CD4-positive, alpha-beta T cell treated with Interleukin-6 at 100 ng/mL for 8 hours (primary cell): ENCODE results near the gene KIAA0040.

Experiments
- DNase-seq: peaks from one replicate; pipeline ENCODE4 v3.0.0-alpha.2; 2020; ENCODE audit warnings: mixed read lengths, low spot score

The KIAA0040 gene

DNA sequence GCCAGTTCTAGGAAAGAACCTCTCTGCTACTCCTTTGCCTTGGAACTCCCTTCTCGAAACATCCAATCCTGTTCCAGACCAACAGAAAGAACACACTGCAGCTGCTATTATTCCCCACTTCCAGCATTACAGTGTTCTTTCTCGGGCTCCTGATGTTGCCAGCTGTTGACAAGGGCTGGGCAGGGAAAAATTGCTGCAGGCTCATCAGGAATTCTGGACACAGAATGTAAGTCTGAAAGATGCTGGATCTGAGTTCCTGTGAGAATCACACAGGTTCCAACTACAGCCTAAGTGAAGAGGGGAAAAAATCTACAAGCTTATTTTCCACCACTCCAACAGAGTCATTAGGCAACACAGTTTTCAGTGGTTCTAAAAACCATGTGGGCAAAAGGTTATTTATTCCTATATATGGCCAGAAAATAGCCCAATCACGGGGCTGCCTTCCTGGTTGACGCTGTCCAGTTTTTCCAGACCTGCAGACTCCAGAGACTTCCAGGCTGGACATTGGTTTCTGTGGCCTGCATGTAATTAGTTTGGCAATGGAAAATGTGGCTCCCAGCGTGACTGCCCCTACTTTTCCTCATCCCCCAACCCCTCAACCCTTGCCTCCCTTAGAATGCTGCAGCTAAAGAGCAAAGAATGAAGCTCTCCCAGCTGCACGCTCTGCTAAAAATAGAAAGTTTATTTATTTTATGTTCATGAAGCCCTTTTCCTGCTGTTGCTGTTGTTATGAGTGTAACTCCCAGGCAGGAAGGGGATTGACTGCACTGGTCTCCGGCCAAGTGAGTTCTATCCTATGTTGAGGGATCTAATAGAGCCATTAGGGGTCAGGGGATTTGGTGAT lies 8.3 kb upstream of the KIAA0040 start:
- DNase-seq, result no peak

DNA sequence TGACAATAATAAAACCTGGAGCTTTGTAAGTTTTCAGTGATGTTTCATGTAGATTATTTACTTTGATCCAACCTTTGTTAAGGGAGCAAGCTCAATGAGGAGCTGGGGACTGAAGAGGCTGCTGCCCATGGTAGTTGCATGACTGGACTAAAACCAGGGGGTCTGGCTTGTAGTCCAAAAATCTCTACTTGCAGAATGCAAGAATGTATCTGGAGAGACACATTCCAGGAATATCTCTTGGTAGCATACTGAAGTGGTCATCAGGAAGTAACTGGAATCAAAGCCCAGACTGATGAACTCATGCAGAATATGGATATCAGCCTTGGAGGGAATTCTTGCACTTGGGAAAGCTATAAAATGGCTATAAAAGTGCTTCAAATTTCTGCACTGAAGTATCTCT lies 5.8 kb upstream of the KIAA0040 start:
- DNase-seq, result no peak

DNA sequence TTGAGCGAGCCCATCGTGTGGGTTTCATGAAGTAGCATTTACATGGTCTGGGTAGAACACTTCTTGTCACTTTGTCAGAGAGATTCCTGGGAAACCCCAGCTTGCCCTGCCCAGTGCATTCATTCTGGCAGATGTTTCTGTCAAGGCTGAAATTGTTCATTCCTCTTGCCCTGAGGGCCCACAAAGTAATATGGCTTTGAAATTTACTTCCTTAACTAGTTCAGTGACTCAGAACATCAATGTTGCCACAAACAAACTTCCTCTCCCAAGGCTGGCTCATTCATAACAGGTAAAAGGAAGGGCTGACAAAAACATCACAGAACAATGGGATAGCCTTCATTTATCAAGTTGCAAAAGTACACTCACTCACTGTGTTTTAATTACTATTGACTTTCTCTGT lies 5.0 kb upstream of the KIAA0040 start:
- DNase-seq, result peak; percentile 10

DNA sequence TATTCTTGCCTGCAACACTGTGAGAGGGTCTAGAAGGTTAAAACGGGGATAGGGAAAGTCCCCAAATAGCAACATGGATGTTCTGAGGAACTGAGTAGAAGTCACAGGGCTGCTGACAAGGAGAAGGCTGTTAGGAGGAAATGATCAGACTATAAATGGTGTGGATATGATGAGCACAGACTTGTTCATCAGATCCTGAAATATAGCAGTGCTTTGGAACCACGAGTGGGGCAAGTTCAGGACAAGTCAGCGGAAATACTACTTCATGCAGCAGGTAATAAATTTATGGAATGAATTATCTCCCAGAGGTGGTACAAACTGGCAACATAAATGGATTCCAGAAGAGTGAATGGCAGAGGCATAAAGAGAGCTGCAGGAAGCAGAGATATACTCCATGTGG lies 3.2 kb upstream of the KIAA0040 start:
- no peak for DNase-seq

DNA sequence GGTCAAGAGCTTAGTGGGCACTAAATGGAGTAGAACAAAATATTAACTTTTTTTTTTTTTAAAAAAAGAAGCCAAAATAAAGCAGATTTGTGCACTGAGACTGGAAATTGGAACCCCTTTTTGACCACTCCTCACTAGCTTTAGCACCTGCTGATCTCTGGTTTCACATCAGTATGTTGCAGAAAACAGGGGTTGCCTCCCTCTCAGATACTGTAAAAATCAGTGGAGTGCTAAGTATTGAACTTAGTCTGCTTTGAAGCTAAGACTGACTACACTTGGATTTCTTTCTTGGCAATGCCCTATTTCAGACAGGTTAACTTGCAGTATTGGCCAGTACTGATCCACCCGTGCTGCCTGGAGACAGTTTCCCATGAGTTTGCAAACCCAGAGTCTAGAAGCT lies 2.7 kb upstream of the KIAA0040 start:
- no peak for DNase-seq

DNA sequence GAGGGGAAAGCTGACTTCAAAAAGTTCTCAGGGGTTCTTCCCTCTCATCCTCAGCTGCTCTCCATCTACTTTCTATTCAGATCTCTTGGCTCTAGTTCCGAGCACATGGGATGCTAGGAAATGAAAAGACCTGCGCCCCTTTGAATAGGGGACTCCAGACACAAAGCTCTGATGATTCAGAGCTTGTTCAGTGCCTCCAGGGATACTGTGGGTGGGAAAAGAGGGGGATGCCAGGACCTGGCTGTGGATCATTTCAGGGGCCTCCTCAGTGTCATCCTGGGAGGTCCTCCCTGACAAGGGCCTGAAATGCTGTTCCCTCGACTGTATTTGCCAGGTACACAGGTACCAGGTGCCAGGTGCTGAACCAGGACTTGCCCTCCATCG lies 943 bp upstream of the KIAA0040 start:
- DNase-seq, result no peak

DNA sequence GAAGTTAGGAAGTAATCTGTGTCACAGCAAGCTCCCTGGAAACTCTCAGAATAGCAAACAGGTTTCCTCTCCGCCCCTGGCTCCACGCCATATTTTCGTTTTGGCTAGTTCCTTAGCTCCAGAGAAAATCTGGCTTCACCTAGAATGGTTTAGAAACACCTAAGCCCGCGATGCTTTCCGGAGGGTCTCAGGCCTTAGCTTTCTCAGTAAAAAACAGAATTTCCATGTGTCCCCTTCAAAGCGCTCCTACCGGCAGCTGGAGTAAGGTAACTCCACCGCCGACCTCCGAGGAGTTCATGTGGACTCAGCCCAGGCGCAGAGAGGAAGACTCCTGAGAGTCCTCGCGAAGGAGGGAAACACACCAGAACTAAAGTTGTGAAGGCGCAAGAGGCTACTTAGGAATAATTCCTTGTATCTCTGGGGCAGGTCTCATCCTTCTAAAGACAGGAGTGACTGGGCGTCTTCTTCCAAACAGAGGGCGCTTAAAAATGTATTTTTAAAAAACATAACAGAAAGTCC lies 406 bp downstream of the KIAA0040 start:
- peak; percentile 19 for DNase-seq

DNA sequence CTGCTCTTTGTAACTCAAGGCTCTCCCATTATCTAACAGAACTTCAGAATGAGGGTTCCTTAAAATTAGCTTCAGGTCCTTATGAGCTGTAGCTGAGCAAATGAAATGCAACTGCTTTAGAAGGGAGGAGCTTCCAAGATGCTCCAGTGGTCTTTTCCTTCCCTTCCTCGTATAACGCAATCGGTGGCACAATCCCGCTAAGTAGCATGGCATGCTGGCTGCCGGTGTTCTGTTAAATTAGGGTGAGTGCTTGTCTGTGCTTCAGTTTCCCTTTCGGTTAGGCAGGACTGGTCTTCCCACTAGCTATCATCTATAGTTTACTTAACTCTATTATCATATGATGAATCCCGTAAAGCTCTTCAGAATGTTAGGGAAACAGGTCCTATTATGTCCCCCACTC lies 917 bp downstream of the KIAA0040 start:
- DNase-seq, result peak; percentile 19

DNA sequence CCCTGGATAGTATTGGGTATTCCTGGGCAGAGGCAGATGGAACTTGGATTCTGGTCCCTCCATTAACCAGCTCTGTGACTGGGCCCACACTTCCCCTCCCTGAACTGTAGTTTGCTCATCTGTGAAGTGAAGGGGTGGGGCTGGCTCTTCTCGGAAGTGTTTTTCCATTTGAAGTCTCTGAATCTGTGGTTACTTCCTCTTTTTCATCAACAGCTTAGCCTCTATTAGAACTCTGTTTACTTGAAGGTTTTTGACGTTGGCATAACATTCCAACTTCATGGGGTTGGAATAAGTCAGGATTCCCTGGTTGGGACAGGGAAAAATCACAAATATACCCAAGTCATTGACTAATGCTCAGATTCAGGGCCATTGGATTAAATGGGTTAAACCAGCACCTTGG lies 3.6 kb downstream of the KIAA0040 start:
- peak; percentile 73 for DNase-seq

DNA sequence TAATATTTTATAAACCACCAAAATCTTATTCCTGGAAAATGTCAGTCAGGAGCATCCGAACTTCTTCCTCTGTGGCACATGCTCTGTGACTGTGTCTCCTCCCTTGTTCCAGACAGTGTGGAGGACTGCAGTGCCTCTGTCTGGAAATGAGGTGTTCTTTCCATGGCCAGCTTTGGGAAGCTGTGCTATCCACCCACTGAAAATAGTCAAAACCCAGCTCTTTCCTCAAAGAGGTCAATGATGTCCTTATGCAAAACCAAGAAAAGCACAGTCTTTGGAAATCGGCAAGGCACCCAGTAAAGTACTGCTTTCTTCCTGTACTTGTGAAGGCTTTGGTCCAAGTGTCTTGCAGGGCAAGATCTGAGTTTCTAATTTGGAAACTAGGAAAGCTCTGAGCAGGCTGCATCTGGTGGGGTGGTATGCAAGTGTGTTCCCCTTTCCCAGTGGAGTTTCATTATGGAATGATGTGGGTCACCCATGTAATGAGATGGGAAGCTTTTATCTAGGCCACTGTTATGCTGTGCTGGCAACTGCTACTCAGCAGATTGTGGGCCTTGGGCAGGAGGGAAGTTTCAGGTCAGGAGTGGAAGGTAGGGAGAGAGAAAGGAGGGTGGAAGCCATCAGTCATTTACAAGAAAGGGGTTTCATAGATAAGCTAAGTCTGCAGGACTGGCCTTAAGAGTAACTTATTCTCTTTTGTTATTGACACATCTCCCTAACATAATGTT lies 6.0 kb downstream of the KIAA0040 start:
- no peak for DNase-seq

DNA sequence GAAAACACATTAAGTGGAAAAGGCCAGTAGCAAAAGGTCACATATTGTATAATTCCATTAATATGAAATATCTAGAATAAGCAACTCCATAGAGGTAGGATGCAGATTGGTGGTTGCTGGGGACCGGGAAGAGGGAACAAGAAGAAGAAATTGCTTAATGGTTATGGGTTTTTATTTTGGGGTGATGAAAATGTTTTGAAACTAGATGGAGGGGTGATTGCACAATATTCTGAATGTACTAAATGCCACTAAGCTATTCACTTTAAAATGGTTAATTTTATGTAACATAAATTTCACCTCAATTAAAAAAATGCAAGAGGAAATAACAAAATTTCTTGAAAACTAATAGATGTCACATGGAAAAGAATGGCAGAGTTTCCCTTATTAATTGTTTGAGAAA lies 6.7 kb downstream of the KIAA0040 start:
- DNase-seq, result no peak

DNA sequence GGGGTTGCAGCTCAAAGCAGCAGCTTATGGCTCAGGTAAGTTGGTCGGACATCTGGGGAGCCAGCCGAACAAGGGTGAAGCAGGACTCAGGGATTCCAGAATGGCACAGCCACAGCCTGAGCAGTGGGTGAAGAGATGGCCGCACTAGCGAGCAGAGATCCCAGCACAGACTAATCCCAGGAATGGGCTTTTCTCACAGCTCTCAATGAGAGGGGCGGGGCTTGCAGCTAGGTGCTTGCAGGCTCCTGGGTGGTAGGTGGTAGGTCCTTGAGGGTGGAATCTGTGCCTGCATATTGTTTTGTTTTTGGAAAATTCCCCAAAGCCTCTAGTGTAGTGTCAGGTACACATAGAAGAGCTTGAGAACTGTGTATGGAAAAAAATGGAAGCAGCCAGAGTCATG lies 9.0 kb downstream of the KIAA0040 start:
- no peak for DNase-seq

DNA sequence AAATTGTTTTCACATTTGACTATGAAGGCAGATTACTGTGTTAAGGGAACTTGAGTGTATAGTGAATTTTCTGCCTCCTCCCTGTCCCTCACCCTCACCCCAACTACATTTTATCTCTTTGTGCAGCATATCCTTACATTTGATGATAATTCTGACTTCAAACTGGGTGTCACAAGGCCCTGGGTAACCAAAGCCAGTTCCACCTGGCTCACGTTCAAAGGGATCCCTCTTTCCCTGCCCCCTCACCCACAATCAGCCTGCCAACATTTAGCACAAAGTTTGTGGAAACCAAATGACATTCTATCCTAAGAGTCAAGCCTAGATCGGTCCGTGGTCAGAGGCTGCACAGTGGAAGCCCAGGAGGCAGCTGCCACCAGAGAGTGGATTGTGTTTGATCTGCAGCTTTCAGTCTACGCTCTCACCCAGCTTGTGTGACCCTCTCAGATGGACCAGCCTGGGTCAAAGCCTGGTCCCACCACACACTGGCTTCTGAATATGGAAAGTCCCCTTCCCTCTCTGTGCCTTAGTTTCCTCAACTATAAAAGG lies 10.3 kb downstream of the KIAA0040 start:
- DNase-seq, result no peak

DNA sequence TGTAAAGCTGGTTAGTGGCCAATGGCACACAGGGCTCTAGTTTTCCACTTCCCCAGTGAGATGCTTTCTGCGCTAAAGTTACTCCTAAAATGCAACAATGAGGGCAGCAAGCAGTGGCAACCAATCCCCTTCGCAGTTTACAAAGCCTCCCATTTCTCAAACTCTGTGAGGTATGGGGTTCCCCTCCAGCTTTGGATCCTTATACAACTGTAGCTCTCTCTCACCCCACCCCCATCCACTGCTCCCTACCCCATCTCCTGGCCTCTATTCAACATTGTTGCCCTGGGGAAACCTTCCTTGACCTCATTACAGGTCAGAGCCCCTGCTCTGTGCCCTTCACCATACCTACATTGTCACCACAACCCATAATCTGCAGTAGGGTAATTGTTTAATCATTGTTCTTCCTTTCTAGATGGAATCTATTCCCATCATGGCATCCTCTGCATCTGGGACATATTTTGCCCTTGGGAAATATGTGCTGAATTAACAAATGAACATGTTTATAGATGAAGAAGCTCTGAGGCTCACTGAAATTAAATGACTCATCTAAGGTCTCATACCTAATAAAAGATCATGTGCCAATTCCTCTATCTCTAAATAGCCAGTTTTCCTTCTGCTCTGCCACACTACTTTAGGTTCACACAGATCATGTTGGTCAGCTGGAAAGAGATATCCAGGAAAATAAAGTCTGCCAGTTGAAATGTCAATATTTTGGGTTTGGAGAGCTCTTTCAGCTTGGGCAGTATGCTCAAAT lies 12.6 kb downstream of the KIAA0040 start:
- DNase-seq, result no peak

DNA sequence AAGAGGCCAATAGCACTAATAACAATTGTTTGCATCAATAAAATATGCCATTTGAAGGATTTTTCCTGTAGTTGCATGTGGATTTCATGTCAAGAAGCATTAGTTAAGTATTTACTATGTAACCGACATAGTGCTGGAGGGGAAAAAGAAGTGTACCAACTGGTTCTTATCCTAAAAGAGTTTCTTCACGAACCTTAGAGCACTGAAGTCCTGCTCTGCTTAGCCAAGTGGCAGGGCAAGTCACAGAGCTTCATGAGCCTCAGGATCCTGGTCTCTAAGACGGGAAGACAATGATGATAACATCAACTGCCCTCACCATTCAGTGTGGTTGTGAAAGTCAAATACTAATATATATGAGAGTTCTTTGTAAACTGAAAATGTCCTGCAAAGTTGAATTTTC lies 14.1 kb downstream of the KIAA0040 start:
- DNase-seq, result no peak

DNA sequence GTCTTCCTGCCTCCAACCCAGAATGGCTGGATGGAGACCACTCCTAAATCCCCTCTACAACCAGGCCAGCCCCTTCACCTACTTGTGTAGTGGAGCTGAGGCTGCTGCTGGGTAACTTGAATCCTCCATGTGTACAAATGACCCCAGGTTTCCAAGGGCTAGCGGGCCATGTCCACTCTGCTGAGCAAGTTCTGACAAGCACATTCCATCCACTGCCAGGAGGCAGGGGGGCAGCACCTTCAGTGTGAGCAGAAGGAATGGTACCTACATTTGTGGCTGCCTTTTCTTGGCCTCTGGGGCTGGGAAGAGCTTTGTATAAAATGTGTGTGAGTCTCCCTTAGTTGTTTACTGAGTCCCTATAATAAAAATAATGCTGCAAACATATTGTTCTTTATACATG lies 14.5 kb downstream of the KIAA0040 start:
- DNase-seq, result no peak

DNA sequence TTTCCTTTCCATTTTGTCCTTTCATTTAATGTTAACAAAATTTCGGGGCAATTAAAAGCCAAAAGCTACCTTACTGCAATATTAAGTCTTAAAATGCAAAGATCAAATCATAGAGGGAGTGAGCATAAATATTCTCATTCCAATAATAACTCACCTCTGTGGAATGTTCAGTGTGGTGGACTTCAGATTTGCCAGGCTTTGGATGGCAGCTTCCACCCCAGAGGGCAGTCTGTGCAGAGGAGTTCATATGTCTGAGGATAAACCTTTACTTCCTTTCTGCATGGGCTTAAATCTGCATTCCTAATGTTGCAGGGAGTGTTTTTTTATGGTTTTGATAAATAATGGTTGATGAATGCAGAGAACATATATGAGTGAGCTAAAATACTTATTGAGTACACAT lies 16.3 kb downstream of the KIAA0040 start:
- DNase-seq, result no peak

DNA sequence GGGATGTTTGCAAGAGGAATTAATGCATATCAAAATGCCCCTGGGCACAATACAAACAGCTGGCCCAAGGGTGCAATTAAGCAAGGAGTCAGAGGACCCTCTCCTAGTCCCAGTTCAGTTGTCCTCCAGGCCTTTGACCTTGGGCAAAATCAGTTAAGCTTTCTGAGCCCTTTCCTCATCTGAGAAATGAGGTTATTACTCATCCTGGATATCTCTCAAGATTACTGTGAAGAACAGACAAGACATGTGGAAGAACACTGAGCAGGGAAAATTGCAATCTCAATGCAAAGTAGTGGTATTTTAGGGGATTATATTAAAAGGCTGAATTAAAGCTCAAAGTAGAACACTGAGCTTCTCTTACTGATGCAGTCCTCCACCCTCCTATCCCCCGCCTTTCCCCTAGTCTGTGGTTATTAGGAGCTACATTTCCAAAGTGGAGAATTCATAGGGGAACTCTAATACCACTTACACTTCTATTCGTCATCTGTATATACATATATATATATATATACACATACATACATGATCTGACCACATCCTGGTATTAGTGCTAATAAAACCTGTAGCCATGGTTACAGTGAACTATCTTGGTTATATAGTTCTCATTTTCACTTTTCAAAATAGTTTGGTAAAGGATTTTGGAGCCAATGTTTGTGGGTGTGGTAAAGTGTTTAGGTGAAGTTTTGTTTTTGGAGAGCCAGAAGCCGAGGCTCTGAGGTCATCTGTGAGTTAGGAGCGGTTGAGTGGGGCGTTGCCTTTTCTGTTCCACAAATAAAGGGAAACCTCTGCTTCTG lies 18.1 kb downstream of the KIAA0040 start:
- DNase-seq, result no peak

DNA sequence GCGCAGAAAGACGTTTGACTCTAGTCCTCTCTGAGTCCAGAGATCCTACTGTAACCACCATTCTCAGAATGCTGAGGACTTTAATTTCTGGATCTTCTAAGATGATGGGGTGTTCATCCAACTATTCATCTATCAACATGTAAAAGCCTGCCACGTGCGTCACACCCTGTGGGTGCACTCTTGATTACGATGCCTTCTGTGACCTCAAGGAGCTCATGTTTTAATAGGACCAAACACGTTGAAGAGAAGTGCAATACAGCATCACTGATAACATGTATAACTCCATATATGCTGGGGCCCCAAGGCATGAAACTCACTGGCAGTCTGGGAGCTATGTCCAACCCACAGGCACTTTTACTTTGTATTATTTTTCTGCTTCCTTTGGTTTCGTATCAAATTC lies 19.0 kb downstream of the KIAA0040 start:
- no peak for DNase-seq

DNA sequence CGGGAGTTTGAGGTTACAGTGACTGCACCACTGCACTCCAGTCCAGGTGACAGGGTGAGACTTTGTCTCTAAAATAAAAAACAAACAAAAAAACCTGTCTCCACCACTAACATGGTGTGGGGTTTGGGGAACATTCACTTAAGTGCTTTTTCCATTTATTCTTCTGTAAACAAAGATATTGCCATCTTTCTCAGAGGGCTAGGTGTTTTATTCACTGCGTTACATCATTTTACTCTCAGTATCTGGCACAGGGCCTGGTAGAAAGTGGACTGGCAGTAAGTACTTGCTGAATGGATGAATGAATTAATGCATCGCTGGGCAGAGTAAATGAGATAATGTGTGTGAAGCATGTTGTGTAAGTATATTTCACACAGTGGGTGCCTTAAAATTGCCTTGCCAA lies 20.1 kb downstream of the KIAA0040 start:
- no peak for DNase-seq
